Testis (tissue), 3 donors: Measurements from ENCODE around the gene OCSTAMP. TPM values are rescaled to one million over a fixed set of nuclear protein-coding genes. Genes with fewer than 3 reads are reported as not detected.

Experiments used
- DNase-seq: peaks from one replicate; pipeline ENCODE4 v3.0.0-alpha.2; 2019
- H3K27ac ChIP-seq, 2 donors: fragments of 200-600 bp; sonication (generic); one replicate each; pipeline ENCODE4 v1.5.1; 2019
- H3K27me3 ChIP-seq: fragments of 200-600 bp; sonication (generic); one replicate; pipeline ENCODE4 v1.5.1; 2019
- H3K36me3 ChIP-seq: fragments of 200-600 bp; sonication (generic); one replicate; pipeline ENCODE4 v1.5.1; 2017; ENCODE audit warnings: low read depth; ENCODE audit errors: missing control alignments
- H3K4me1 ChIP-seq: fragments of 200-600 bp; sonication (generic); one replicate; pipeline ENCODE4 v1.5.1; 2019
- H3K4me3 ChIP-seq, 2 donors: fragments of 200-600 bp; sonication (generic); one replicate each; pipeline ENCODE4 v1.5.1; 2017 to 2019
- H3K9me3 ChIP-seq: fragments of 200-600 bp; sonication (generic); one replicate; pipeline ENCODE4 v1.5.1; 2017
- POLR2A ChIP-seq: fragments of 450-650 bp; IDR thresholded peaks from one replicate; pipeline ENCODE4 v1.6.1; 2017; ENCODE audit warnings: antibody characterized with exemption, mild to moderate bottlenecking, moderate library complexity
- WGBS, 2 donors: methylation state at CpG; one replicate each; pipeline ENCODE4 v1.1.5; 2018; 5-methylcytosine and 5-hydroxymethylcytosine counted together
- intact Hi-C: fragments of 100-400 bp; cut with DNase I; formaldehyde crosslinking; loops from one replicate; pipeline ENCODE4 v1.15.1; 2023; ENCODE audit warnings: low total_unique reads
- polyA plus RNA-seq: library from polyadenylated mRNA; stranded (reverse); fragments of 350-450 nt; fragmentation: Illumina TruSeq; extraction: RNeasy Lipid Tissue Mini Kit (QIAGEN cat#74804); gene quantifications from one replicate; pipeline ENCODE4 v1.2.3, GENCODE V29; 2014; ENCODE audit warnings: low read depth, low replicate concordance; ENCODE audit not compliant: insufficient read depth
- total RNA-seq, 2 donors: library from RNA; depleted of rRNA; stranded (reverse); fragments of >200 nt; gene quantifications; one replicate each; pipeline ENCODE4 v1.2.3, GENCODE V29; 2016
- TF ChIP-seq, protein P1 (sequence below), 3 experiments: fragments of 450-650 bp in 2 of 3; fragments of 200-600 bp in 1 of 3; sonication (generic) in 1 of 3; IDR thresholded peaks; one replicate each; pipeline ENCODE4 v1.5.1; 2016 to 2019; ENCODE audit warnings: antibody characterized with exemption in 3 of 3, mild to moderate bottlenecking in 2 of 3, moderate library complexity in 1 of 3

OCSTAMP gene
- total and polyA plus RNA-seq, 3 donors from 2014 or later = 0.25 to 0.56 TPM; not detected in 1

DNA sequence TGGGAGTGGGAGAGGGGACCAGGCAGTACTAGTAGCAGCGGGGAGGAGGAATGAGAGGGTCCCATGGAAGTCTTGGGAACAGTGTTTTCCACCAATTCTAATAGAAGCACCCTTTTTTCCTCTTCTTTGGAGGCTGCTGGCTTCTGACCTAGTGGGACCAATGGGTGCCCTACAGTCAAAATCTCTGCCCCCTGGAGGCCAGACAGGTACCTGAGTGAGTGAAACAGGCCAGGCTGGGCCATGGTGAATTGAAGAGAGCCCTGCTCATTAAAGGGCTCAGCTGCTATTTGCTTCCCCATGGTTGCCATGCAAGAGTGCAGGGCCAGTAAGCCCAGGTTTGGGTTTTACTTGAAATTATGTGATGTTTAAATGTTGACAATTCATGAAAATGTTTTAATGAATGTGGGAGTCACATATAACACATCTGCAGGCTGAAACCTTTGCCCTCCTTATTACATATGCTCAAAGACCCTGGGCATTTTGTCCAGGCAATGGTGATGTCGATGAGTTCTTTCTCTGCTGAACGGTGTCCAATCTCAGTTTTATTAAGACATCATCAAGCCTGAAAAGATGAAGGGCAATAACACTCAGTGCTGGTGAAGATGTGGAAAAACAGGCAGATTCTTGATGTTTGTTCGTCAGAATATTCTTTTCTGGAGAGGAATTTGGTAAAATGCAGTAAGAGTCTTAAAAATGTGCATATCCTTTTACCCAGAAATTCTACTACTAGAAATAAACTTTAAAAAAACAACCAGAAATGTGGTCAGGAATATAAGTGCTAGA lies 42.3 kb upstream of the OCSTAMP start:
- Histone ChIP-seq H3K9me3 (no peaks in the 10 kb centered on the region), H3K27me3 (no peaks in the 10 kb centered on the region), H3K4me3 (no peak overlapping the region), H3K27ac (no peak overlapping the region), H3K36me3 (no peaks in the 10 kb centered on the region), H3K4me1 (no peaks in the 10 kb centered on the region)
- intact Hi-C loops = no loop called here
- DNase-seq = no peak
- 93 to 96% methylated on average over 4 of the region's 4 CpGs for WGBS, 2 donors
- no peak for TF ChIP-seq POLR2A
- TF ChIP-seq, protein P1, sequence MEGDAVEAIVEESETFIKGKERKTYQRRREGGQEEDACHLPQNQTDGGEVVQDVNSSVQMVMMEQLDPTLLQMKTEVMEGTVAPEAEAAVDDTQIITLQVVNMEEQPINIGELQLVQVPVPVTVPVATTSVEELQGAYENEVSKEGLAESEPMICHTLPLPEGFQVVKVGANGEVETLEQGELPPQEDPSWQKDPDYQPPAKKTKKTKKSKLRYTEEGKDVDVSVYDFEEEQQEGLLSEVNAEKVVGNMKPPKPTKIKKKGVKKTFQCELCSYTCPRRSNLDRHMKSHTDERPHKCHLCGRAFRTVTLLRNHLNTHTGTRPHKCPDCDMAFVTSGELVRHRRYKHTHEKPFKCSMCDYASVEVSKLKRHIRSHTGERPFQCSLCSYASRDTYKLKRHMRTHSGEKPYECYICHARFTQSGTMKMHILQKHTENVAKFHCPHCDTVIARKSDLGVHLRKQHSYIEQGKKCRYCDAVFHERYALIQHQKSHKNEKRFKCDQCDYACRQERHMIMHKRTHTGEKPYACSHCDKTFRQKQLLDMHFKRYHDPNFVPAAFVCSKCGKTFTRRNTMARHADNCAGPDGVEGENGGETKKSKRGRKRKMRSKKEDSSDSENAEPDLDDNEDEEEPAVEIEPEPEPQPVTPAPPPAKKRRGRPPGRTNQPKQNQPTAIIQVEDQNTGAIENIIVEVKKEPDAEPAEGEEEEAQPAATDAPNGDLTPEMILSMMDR (IDR thresholded peaks at IDR 0.05) = no peak

DNA sequence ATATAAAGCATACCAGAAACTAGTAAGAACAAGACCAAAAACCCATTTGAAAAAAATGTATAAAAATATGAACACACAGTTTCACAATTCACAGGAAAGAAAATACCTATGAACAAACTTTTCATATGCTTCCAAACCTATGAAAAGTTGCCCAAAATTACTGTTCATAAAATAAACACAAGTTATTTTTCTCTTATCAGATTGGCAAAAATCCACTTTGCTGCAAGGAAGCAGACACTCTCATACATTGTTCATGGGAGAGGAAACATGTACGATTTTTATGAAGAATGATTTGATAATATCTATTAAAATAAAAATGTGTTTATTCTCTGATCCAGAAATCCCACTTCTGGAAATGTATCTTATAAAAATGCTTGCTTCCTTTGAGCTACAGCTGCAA lies 40.0 kb upstream of the OCSTAMP start:
- 42 to 47% methylated on average over 1 of the region's 1 CpG for WGBS, 2 donors
- Histone ChIP-seq H3K27ac (no peak overlapping the region), H3K4me1 (no peaks in the 10 kb centered on the region), H3K36me3 (no peaks in the 10 kb centered on the region), H3K27me3 (no peaks in the 10 kb centered on the region), H3K4me3 (no peak overlapping the region), H3K9me3 (no peaks in the 10 kb centered on the region)
- DNase-seq = no peak
- intact Hi-C loops = no loop called here
- TF ChIP-seq POLR2A = no peak
- TF ChIP-seq, protein P1 (IDR thresholded peaks at IDR 0.05) = no peak

DNA sequence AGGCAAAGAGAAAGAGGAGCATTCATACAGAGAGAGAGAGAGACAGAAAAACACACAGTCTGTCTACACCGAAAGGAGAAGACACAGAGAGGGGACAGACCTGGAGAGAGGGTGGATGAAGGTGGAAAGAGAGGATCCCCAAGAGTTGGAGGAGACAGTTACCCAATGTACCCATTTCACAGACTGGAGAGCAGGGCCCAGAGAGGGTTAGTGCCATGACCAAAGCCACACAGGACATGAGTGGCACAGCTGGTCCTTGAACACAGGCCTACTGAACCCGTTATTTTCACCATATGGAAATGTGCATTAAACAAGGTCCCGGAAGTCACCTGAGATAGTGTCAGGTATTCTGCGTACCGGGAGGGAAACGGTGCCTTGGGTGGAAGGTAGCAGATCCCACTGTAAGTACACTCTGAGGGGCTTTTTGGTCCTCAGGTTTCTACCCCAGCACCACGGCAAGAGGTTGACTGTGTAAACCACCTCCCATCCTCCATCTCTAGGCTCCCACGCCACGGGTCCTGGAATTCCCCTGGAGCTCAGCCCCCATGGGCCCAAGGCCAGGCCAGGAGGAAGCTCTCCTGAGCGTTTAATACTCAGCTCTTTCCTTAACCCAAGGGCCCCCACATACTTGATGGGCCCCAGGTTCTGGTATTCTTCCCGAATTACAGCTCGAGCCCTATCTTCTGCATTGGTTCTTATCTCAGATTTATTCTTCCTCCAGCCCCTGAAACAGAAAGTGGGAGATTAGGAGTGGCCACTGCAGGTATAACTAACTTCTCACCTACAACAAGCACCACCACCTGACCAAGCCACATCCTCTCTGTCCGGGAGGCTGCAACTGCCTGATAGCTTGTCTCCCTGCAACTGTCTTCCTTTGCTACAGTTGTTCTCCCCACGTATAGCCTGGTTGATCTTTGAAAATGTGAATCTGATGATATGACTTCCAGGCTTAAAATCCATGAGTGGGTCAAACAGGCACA lies 38.4 kb upstream of the OCSTAMP start:
- WGBS, 2 donors = 82 to 86% methylated on average over 14 of the region's 14 CpGs
- Histone ChIP-seq H3K36me3 (no peaks in the 10 kb centered on the region), H3K9me3 (no peaks in the 10 kb centered on the region), H3K27me3 (no peaks in the 10 kb centered on the region), H3K27ac (no peak overlapping the region), H3K4me1 (no peaks in the 10 kb centered on the region), H3K4me3 (no peak overlapping the region)
- intact Hi-C loops = no loop called here
- TF ChIP-seq POLR2A = no peak
- TF ChIP-seq, protein P1 (IDR thresholded peaks at IDR 0.05) = no peak
- no peak for DNase-seq

GRCh38 chr20:46587986-46588385 lies 37.5 kb upstream of the OCSTAMP start:
- no peaks in the 10 kb centered on the region for H3K9me3 ChIP-seq
- TF ChIP-seq, protein P1 (IDR thresholded peaks at IDR 0.05) = no peak
- TF ChIP-seq POLR2A = no peak
- 79 to 92% methylated on average over 7 of the region's 7 CpGs for WGBS, 2 donors

More at GRCh38 chr20:46587986-46588385, 37.5 kb upstream of the OCSTAMP start:
- Histone ChIP-seq H3K27me3 (no peaks in the 10 kb centered on the region), H3K27ac (no peak overlapping the region), H3K4me1 (no peaks in the 10 kb centered on the region), H3K36me3 (no peaks in the 10 kb centered on the region), H3K4me3 (no peak overlapping the region)
- DNase-seq = no peak
- intact Hi-C loops = no loop called here
